COLO829 (cell line): ENCODE results near the gene PLXND1.

ENCODE experiments used
- DNase-seq: peaks from one replicate; pipeline ENCODE4 v3.0.0; 2012; ENCODE audit warnings: low spot score

PLXND1 gene

DNA sequence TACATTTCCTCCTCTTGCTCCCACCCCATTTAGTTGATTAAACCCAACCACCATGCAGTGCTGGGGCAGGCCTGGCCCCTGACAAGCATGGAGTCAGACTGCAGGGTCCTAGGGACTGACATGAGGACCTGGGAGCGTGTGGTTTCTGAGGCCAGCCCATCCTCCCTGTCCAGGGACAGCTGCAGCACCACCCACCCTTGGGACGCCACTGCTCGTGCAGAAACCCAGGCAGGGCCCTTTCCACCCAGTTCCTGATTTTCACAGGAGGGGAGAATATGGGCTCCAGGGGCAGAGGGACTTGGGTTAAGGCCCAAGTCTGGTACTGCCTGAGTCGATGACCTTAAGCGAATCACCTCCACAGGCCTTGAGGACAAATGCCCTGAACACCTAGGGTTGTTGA, 23.7 kb downstream of the PLXND1 start:
- DNase-seq, result no peak

DNA sequence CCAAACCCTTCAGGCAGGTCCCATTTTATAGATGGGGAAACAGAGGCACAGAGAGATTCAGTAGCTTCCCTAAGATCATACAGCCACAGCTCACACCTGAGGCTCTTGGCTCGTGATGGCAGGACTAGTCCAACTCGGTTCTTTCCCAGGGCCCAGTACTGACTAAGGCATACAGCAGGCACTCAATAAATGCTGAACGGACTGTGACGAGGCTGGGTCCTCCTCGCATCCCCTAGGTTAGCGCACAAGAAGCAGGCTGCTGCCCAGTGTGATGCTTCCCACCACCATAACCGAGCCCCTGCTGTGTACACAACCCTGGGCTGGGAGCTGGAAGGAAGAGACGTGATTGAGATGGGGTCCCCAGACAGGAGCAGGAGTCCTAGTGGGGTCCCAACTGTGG, 24.9 kb downstream of the PLXND1 start:
- DNase-seq, result no peak

DNA sequence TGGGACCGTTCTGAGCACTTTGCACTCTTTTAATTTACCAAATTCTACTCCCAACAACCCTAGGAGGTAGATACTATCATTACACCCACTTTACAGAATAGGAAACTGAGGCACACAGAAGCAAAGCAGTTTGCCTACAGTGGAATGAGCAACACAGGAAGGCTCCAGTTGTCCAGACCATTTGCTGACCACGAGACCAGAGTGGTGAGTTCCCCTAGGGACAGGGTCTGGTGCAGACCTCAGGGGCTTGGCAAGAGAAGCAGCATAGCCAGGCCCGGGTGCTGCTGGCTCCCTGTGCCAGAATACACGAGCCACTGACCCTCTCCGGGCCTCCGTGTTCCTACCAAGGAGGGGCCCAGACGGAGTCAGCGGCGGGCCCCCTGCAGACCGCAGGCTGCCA, 26.5 kb downstream of the PLXND1 start:
- DNase-seq, result no peak

DNA sequence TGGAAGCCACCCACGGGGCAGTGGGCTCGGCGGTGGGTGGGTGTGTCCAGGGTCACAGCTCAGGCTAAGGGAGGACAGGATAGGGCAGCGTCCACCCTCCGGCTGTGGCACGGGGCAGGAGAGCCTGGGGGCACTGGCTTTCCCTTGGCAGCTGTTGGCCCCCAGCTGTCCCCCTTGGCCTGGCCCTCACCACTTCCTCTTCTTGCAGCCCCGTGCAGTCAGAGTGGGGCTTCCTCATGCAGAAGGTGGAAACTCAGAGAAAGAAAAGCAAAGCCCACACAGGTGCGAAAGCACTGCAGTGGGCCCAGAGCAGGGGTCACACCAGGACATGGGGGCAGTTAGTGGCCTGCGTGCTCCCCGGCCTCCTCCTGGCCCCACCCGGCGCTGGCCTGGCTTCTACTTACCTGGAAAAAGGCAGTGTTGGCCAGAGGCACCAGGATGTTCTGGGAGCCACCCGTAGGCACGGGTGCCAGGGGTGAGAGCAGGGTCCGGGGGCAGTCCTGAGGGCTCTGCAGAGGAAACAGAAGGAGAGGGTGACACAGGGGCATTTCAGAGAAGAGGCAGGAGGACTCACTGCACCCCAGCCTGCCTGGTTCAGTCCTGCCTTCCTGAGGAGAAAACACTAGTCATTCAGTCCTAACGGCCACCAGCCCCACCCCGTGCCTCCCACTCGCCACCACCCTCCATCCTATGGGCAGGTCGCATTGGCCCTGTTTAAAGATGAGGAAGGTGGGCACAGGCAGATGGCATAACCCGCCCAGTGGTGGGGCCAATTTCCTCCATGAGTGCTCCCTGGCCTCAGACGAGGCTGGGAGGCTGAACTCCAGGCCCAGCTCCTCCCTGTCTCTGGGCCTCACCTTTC, 28.3 kb downstream of the PLXND1 start:
- DNase-seq, result no peak

DNA sequence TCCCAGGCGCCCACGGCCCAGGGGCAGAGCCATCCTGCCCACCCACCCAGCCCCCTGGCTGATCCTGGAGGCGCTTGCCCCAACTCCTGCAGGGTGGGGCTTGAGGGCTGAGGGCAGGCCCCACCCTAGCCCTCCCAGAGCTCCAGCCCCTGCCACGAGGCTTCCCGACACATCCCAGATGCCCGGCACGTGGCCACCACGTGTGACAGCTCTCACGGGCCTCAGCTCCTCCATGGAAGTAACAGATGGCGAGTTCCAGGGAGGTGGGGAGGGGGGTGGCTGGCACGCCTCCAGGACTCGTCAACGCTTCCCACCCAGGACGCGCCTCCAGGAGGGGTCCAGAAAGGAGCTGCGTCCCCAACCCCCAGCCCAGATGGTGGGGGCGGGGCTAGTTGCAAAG, 29.1 kb downstream of the PLXND1 start:
- DNase-seq, result no peak

DNA sequence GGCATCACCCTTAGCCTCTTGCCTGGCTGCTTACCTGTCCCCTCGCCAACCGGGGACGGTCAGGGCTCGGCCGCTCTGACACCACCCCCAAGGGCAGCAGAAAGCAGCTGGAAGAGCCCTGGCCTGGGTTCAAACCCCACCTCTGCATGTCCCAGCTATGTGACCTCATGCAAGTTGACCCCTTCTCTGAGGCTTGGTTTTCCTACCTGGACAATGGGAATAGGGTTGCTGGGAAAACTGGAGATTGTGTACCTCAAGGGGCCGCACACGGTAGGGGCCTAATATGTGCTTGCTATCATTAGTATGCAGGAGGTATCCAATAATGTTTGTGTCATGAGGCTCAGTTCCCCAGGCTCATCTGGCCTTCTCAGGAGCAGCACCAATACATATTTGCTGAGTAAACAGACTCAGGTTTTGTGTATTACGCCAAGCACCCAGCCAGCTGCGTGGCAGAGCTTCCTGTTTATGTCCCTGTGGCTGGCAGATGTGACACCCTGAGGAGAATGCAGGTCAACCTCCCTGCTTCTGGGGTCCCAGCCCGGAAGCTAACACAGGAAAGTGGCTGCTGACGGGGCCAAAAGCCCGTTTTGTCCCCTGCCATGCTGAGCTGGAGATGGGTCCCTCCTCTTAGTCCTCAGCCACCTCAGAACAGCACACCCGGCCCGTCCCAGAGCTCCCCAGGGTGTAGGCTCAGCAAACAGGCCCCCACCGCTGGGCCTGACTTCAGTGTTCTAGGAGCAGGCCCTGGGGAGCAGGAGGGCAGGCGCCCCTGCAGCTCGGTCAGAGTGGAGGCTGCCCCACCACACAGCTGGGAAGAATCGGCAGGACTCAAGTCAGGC, 29.7 kb downstream of the PLXND1 start:
- DNase-seq, result no peak

DNA sequence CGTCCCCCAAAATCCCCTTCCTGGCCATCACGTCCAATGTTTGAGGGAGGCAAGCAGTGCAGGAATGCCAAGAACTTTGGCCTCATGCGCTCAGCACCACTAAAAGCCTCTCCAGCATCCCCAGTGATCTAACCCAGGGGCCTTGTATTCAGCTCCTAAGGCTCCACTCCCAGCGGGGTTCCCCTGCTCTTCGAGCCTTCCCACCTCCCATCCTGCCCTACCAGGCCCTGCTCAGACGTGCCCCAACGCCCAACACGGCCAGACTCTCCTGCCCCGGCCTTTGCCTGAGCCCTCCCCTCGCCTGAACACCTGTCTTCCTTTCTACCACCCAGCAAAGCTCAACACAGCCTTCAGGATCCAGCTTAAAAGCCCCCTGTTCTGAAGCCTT, 30.5 kb downstream of the PLXND1 start:
- no peak for DNase-seq

DNA sequence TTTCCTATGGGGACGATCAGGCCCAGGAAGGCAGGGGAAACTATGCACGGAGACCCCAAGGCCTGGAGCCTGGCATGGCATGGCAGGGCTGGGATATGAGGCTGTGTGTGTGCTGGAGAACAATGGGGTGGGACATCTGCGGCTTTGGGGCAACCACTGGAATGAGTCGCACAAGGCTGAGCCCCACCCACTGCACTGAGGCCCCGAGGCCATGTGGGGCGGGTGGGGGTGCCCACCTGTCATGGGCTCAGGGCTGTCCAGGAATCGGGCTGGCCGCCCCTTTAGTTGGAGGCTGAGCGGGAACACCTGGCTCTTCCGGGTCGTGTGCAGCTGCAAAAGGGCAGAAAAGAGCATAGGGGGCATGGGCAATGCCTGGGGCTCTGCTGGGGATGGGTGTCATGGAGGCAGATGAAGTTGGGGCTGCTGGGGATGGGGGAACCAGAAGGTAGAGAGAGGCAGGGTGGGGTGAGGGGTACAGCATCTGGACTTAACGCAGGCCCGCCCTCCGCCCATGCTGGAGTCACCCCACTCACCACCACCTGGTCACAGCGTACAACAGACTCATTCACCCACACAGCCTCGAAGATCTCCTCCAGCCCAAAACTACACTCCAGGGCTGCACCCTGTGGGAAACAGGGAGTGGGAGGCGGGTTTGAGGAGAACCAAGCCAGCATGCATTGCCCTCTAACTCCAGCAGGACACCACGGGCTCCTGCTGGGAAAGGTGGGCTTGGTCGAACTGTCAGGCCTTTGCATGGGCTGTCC, 31.1 kb downstream of the PLXND1 start:
- DNase-seq, result no peak

DNA sequence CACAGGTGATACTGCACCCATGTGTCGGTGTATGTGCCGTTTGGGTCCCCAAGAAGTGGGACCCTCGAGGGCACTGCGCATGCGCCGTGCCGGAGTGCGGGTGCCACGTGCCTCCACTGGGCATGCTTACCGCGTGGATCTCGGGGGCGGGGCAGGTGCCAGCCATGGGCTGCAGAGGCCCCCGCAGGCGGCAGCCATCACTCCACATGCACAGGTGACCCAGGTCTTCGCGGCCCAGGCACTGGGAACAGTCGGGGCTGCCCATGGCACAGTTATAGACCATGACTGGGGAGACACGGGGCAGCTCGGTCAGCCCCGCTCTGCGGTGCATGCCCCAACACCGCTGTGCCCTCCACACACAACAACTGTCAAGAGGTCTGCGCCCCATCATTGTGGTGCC, 32.3 kb downstream of the PLXND1 start:
- no peak for DNase-seq

DNA sequence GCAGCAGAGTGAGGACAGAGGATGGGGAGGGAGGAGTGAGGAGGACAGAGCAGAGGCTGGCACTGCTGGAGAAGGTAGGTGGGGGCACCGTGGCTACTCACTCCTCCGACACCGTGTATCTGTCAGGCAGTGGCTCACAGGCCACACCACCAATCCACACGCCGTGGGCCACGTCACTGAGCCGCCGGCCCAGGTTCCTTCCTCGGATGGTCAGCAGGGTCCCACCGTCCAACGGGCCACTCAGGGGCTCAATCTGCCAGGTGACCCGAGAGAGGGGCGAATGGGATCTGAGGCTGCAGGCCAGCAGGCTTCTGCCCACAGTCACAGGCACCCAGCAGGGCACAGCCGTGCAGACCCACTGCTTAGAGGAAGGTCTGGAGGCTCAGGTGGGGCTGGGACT, 33.0 kb downstream of the PLXND1 start:
- DNase-seq, result no peak

DNA sequence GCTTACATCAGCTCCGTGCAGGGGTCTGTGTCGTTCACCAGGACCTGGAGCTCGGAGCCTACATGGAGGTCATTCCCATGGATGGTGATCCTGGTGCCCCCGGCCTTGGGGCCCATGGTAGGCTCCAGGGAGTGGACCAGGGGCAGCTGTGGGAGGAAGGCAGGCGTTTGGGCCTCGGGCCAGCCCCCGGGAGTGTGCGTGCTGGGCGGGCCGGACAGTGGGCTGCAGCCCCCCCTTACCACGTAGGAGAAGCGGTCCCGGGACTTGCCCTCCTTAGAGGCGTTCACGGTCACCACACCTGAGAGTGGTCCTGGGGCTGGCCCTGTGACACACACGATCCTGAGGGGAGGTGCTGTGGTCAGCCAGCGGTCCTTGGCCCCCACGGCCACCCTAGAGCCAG, 33.9 kb downstream of the PLXND1 start:
- DNase-seq, result no peak

DNA sequence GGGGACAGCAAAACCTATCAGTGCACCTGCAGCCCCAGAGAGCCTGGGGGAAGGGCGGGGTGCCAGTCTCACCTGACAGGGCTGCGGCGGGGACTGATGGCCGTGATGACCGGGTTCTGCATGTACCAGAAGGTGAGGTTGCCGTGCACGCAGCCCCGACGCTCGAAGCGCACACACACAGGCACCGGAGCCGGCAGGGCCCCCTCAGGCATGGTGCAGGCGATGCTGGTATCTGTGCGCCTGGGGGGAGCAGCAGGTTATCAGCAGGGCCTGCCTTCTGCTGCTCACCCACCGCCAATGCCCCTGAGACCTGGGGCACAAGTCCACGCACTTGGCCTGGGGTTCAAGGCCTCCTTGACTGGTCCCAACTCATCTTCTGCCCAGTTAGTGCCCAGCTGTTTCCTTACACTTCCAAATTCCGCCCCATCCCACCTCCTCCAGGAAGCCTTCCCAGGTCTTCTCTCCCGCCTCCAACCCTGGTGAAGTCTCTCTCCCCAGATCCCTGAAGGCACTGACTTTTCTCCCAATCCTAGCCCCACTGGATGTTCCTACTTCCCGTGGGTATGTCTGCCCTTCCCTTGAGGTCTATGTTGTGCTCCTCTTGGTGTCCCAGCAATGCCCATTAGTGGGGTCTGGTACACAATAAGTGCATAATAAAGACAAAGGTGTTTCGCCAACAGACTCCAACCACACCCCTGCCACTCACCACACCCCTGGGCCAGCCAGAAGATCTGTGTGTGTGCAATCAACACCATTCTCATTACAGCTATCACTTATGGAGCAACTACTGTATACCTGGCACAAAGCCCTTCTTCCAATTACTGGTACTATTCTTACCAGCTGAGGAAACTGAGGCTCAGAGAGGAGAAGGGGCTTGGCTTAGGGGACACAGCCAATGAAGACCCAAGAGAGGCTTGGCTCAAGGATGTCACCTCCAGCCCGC, 34.6 kb downstream of the PLXND1 start:
- no peak for DNase-seq

DNA sequence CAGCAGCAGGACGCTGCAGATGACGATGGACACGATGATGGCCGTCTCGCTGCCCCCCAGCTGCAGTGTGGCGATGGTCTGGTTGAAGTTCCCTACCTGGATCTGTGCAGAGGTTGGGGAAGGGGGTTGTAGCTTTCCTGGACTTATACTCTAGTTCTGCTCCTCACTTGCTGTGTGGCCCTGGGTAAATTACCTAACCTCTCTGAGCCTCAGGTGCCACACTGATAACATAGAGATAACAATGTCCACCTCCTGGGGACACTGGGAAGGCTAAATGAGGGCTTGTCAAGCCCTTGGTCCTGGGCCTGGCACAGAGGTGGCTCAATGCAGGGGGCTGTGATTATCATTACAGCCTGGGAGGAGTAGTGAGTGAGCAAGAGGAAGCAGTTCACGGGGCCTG, 36.6 kb downstream of the PLXND1 start:
- no peak for DNase-seq

DNA sequence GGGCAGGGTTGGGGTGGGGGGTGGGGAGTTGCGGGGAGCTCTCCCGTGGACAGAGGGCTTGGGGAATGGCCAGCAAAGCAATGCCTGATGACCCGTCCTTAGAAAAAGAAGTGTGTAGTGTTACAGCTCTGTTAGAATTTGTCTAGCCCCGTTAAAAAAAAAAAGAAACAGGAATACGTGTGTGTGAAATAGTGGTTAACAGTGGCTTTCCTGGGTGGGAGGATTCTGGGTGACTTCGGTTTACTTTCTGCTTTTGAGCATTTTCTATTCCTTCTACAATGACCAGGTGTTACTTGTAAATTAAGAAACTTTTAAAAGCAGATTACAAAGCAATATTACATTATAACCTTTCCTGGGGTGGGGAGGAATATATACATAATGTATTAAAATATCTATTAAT, 38.5 kb downstream of the PLXND1 start:
- DNase-seq, result no peak

DNA sequence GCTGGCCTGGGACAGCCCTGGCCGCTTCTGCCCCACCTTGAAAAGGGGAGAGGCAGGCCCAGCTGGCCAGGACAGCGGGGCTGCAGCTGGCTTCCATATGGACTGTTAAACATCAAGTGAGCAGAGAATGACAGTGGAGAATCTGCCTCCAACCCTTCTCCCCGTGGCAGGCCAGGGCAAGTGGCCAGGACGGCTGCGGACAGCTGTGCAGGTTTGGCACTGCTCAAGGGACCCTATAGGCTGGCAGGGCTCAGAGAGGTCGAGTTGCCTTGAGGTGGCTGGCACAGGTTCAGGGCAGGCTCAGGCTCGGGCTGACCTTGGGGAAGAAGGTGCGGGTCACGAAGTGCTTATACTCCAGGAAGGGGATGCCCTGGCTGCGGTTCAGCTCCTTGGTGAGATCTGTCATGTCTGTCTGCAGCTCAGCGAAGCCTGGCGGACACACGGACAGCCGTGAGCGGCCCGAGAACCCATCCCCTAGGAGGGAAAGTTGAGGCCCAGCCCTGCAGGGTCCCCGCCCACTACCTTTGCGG, 39.2 kb downstream of the PLXND1 start:
- no peak for DNase-seq

DNA sequence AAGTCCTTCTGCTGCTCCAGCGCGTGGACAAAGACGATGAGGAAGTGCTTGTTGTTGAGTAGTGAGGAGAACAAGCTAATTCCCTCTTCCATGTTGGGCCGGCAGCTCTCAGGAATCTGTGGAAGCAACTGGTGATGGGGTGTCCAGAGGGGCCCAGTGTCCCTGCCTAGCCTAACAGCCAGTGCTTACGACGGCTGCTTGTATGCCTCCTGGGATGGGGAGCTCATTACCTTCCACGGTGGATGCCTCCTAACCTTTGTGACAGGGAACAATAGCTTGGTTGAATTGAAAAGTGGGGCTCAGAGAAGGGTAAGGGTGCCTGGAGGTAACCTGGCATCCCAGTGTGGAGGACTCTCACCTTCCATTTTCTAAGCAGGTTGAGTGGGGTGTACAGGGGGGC, 40.6 kb downstream of the PLXND1 start:
- DNase-seq, result no peak

DNA sequence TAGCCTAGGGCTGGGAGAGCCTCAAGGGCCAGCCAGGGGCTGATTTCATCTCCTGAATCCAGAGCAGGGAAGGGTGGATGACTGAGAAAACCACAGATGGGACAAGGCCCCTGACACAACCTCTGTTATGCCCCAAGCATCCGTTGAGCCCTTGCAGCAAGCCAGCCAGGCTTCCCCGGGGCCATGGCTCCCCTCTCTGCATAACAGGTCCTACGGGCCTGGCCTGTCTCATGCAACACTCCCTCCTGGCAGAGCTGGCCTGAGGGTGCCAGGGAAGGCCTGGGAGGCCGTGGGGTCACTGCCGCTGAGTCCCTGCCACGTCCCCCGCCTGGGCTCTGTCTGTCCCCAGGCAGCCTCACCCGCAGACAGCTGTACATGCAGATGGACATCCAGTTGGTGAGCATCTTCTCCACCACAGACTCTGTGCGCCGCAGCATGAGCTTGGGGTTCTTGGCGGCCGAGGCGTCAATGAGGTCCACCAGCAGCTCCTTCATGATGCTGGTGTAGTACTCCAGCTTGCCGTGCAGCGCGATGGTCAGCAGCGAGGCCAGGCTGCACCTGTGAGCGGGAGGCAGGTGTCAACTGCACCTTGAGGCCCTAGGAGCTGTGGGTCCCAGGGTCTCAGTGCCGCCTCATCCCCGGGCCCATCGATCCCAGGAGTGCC, 41.4 kb downstream of the PLXND1 start:
- no peak for DNase-seq

DNA sequence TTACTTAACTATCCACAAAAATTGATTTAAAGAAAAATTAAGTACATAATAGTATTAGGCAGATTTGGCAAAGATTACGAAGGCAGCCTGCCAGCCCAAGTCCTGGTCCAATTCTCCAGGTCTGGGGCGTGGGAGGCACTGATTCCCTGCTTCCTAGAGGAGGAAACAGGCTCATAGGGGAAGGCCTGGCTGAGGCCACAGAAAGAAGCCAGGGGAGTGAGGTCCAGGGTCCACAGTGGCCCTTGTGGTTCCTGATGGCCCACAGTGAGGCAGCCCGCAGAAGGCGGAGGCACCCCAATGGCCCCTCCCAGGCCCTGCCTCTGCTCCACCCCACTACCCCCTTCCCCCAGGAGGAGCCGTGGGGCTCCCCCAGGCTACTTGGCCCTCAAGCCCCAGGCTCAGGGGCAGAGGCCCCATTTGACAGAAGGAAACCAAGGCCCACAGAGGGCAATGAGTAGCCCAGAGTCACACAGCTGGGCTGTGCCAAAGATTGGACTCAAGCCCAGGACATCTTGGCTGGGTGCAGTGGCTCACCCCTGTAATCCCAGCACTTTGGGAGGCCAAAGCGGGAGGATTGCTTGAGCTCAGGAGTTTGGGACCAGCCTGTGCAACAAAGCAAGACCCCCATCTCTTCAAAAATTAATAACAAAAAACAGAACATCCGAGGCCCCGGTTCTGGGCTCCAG, 42.5 kb downstream of the PLXND1 start:
- no peak for DNase-seq

DNA sequence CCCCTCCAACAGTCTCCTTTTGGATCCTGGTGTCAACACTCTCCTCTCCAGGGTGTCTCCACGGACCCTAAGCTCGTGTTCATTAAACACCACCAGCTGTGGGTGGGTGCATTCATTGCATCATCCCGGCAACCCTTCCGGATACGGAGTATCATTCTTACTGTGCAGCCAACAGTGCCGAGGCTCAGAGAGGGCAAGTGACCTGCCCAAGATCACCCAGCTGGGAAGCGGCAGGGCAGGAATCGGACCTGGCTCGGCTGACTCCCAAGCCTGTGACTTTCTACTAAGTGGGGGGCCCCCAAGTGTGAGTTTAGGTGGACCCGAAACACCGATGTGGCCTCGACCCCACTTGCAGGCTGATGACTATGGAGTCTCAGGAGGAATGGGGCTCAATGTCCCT, 43.1 kb downstream of the PLXND1 start:
- no peak for DNase-seq

DNA sequence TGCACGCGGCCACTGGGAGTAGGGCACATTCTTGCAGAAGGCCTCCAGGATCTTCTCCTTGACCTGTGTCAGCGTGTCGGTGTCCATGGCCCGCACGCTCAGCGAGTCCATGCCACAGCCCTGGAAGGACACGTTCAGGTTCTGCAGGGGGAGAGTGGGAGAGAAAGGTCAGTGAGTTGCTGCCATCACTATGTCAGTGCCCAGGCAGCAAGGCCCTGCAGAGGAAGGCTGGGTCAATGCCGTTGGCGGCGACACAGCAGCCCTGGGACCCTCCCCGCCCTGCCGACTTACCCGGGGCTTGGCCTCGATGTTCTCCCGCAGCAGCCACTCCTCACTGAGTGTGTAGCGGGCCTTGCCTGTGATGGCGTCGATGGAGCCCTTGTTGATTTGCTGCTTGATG, 43.7 kb downstream of the PLXND1 start:
- DNase-seq, result no peak
